Epithelial cell of prostate (primary cell): ENCODE results near the gene LENG9.
"Not testable (repeated sequence)": the region's sequence is repeated elsewhere in the genome, so short reads cannot be mapped to it uniquely, and the experiment has no call there.

Source experiments
- DNase-seq: peaks from one replicate; pipeline ENCODE4 v3.0.0-alpha.2; 2011; ENCODE audit warnings: low read depth, low spot score
- H3K27ac ChIP-seq: fragments of 450-650 bp; 2 replicates; pipeline ENCODE4 v1.5.1; 2017; ENCODE audit warnings: mild to moderate bottlenecking

Gene LENG9

GRCh38 chr19:54446349-54446748, 17.2 kb downstream of the LENG9 start:
- not testable (repeated sequence) for H3K27ac ChIP-seq, DNase-seq

DNA sequence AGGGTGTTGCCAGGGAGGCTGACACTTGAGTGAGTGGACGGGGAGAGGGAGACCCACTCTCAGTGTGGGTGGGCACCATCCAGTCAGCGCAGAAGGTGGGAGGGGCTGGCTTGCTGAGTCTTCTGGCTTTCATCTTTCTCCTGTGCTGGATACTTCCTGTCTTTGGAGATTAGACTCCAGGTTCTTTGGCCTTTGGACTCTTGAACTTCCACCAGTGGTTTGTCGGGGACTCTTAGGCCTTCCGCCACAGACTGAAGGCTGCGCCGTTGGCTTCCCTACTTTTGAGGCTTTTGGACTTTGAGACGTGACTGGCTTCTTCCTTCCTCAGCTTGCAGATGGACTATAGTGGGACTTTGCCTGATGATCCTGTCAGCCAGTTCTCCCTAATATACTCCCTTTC, 18.8 kb downstream of the LENG9 start:
- H3K27ac ChIP-seq, result no peak overlapping the region
- no peak for DNase-seq

DNA sequence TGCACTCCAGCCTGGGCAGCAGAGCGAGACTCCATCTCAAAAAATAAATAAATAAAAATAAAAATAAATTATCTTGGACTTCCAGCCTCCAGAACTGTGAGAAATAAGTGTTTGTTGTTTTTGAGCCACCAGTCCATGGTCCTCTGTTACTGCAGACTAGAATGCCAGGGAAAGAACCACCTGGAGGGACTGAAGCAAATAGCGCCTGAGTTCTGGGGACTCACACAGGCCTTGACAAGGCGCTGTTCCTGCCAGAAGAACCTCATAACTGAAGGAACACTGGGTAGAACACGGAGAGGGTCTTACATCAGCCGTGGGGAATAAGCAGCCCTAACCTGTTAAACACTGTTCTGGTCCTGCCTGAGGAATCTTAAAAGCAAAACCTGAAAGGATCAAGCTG, 22.9 kb downstream of the LENG9 start:
- no peak for DNase-seq
- H3K27ac ChIP-seq, result no peak overlapping the region

- no peak overlapping the region for H3K27ac ChIP-seq
- DNase-seq, result no peak
Measured at GRCh38 chr19:54439174-54439851, 24.3 kb downstream of the LENG9 start.

- no peak for DNase-seq
- no peak overlapping the region for H3K27ac ChIP-seq
Measured at GRCh38 chr19:54436628-54437252, 26.8 kb downstream of the LENG9 start.

- no peak for DNase-seq
- no peak overlapping the region for H3K27ac ChIP-seq
Measured at GRCh38 chr19:54436031-54436523, 27.5 kb downstream of the LENG9 start.

DNA sequence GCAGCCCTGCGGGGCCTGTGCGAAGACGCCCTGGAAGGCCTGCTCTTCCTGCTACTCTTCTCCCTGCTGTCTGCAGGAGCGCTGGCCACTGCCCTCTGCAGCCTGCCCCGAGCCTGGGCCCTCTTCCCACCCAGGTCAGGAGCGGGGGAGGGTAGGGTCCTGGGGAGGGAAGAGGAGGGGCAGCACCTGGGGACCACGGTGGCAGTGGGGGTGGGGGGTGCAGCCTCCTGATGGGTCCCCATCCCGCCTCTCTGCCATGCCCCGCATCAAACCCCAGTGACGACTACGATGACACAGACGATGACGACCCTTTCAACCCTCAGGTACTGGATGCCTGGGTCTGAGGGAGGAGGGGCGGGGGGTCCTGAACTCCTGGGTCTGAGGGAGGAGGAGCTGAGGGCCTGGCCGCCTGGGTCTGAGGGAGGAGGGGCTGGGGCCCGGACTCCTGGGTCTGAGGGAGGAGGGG, 28.0 kb downstream of the LENG9 start:
- no peak for DNase-seq
- no peak overlapping the region for H3K27ac ChIP-seq

DNA sequence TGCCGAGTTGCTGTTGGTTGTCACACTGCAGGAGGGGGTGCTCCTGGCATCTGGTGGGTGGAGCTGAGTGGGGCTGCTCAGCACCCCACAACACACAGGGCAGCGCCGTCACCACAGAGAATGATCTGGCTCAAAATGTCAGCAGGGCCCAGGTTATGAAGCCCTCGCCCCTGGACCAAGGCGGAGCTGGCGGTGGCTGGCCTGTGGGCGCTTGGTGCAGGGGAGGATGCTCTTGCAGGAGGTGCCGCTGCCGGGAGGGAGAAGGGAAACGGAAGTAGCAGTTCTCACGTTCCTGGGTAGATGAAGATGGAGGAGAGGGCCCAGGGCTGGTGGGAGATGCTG, 28.7 kb downstream of the LENG9 start:
- no peak overlapping the region for H3K27ac ChIP-seq

DNA sequence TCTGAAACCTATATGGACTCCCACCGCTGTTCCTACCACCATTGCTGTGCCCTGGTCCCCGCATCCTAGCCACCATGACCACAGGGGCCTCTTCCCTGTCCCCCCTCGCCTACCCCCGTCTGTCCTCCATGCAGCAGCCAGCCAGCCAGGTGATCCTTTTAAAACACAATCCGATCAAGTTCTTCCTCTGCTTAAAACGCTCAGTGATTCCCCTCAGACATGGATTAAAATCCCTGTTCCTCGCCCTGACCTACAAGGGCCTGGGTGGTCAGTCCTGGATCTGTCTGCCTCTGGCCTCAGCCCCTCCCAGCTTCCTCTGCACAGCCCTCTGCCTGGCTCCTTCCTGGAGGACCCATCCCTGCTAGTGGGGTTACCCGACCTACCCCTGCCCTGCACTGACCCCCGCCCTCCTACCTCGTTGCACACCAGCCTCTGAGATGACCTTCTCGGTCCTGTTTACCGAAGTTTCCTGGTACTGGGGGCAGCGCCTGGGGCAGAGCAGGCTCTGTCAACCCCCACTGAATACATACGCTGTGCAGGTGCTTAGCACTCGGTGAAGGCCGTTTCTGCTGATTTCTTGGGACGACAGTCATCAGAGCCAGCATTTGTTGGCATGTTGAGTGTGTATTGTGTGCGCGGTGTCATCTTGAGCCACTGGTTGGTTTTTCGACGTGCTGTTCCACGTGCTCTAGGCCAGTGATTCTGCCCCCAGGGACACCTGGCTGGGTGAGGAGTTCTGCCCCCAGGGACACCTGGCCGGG, 29.3 kb downstream of the LENG9 start:
- H3K27ac ChIP-seq, result no peak overlapping the region
- DNase-seq, result no peak

More for the DNA sequence above, 28.7 kb downstream of the LENG9 start:
- no peak for DNase-seq

DNA sequence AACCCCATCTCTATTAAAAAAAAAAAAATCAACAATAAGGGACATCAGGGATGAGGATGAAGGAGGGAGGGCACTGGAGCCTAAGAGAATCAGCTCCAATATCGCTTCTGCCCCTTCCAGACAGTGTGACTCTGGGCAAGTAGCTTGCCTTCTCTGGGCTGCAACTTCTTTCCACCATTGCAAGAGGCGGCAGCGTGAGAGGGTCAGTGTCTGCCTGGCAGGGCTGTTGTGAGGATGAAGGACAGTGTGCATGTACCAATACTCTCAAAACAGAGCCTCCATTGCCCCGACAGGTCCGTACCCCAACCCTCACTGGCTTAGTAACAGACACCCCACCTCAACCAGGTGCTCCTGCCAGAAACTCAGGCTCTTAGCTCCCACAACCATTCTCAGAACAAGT, 29.9 kb downstream of the LENG9 start:
- H3K27ac ChIP-seq, result no peak overlapping the region
- DNase-seq, result no peak

GRCh38 chr19:54432144-54432738, 31.3 kb downstream of the LENG9 start:
- H3K27ac ChIP-seq, result peak overlapping the region; percentile 79
- DNase-seq, result peak; percentile 82

DNA sequence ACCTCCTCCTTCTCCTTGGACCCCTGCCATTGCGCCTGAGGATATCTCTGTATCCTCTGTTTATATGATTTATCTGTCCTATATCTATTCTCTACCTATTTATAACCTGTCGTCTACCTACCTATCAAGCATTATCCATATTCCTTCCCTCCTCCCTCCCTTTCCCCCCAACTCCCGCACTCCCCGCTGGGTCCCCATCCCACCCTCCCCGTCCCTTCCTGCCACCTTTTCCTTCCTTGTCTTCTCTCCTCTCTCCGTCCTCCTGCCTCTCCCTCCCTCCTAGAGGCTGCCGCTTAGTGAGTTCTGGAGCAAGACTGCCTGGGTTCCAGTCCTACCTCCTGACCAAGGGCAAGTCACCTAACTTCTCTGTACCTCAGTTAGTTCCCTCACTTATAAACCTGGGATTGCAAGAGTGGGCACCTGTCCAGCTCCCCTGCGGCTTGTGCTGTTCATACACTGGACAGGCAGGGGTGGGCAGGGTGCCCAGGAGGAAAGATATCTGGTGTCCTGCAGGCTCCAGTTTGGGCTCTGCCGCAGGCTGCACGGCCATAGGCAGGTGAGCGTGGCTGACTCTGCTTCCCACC, 32.2 kb downstream of the LENG9 start:
- peak overlapping the region; percentile 79 for H3K27ac ChIP-seq
- DNase-seq, result peak; percentile 36

GRCh38 chr19:54430306-54431254, 33.0 kb downstream of the LENG9 start:
- H3K27ac ChIP-seq, result peak overlapping the region; percentile 79
- DNase-seq, result no peak

- no peak overlapping the region for H3K27ac ChIP-seq
- DNase-seq, result no peak
Measured at GRCh38 chr19:54429545-54430227, 33.9 kb downstream of the LENG9 start.

DNA sequence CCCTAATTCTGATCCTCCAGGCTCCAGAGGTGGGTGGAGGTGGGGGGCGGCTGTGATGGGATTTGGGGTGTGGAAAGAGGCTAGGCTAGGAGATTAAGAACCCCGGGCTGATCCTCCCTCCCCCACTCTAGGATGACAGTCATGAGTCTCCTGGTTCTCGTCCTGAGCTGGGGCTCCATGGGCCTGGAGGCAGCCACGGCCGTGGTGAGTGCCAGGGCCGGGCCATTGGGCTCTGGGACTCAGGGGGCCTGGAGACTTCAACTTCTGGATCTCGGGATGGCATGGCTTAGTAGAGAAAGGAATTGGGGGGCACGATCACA, 34.4 kb downstream of the LENG9 start:
- no peak overlapping the region for H3K27ac ChIP-seq
- no peak for DNase-seq

GRCh38 chr19:54428323-54429175, 35.0 kb downstream of the LENG9 start:
- DNase-seq, result no peak
- H3K27ac ChIP-seq, result no peak overlapping the region

DNA sequence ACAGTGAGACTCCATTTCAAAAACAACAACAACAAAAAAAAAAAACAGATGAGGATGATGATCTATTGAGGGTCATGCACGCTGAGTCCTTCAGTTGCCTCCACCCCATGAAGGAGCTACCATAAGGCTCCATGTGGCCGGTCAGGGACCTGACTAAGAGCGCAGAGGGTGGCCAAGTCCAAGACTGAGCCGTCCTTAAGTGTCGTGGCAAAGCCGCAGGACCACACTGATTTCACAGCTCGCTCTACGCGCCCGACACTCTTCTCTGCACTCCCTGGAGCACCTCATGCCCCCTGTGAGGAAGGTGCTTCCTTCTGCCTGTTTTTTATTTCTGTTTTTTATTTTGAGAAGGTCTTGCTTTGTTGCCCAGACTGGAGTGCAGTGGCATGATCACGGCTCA, 36.0 kb downstream of the LENG9 start:
- H3K27ac ChIP-seq, result no peak overlapping the region
- no peak for DNase-seq

- DNase-seq, result no peak
- H3K27ac ChIP-seq, result no peak overlapping the region
Measured at GRCh38 chr19:54426291-54426931, 37.2 kb downstream of the LENG9 start.
